Islet of Langerhans (tissue), 1 donor: Measurements from ENCODE around the gene INTS2.
"Not testable (repeated sequence)": the region's sequence is repeated elsewhere in the genome, so short reads cannot be mapped to it uniquely, and the experiment has no call there.

Source experiments
- FAIRE-seq: peaks from one replicate; lab custom pipeline; 2011; peaks lifted over from hg19 to GRCh38; lab: Jason Lieb, UNC

INTS2 gene

DNA sequence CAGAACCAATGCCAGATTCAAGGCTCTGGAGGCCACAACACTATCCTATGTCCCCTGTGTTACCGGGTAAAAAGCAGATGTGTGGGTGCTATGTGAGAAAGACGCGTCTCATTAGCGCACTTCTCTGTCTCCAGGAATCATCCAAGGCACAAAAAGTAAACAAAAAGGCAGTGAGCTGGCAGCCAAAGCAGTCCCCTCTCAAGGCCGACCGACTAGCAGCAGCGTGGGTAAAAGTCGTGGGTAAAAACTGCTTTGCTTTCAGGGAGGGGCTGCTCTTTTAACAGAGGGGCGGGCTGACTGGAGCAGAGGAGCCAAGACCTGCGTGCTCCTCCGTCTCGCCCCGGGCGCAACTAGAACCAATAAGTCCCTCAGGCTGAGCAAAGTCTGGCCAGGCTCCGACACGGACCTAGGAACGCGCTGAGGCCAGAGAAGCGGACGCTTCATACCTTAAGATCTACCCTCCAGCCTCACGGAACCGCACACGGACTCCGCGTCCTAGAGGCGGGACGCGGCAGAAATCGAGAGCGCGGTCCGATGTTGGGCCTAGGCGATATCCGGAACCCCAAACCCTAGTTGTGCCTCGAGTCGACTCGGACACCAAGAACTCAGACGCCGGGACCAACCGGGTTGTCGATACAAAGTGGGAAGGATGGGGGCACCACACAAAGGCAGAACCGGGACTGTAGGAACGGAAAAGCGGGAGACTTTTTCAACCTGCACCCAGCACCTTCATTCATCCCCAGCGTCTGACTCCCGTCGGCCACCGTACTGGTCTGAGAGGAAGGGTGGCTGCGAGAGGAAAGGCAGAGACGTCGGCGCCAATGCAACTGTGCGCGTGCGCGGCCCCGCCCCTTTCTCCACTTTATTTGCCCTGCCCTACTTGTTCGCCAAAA, at the start of gene INTS2:
Gene INTS2 (minus strand): TSS at position 775 of the 893 bp plus-strand sequence. CDS start 1,338 bp downstream, outside the sequence.
- no peak for FAIRE-seq

GRCh38 chr17:61974115-61974514, 46.3 kb upstream of the INTS2 start:
- no peak for FAIRE-seq

GRCh38 chr17:61972311-61972710, 44.5 kb upstream of the INTS2 start:
- FAIRE-seq, result no peak

- no peak for FAIRE-seq
These were observed 42.2 kb upstream of the INTS2 start for GRCh38 chr17:61970030-61970429.

DNA sequence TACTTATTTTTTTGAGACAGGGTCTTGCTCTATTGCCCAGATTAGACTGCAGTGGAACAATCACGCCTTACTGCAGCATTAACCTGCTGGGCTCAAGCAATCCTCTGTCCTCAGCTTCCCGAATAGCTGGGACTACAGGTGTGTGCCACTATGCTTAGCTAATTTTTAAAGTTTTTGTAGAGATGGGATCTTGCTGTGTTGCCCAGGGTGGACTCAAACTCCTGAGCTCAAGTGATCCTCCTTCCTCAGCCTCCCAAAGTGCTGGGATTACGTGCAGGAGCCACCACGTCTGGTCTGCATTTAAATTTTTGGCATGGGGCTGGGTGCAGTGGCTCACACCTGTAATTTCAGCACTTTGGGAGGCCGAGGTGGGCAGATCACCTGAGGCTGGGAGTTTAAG, 41.0 kb upstream of the INTS2 start:
- no peak for FAIRE-seq

DNA sequence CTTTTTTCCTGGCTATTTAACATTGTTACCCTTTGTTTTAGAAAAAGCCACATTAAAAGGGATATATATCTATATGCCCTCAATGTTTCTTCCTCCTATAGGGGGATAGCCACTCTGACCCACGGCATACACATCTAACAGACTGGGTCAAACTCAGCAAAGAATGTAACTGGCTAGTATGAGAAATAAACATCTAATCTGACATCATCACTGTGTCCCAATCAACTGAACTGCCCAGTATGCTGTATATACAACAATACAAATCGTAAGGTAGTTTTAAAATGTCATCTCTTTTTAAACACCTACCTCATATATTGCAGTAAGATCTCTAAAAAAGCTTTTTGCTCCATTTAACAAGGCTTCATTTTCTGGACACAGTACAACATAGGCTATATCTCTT, 39.9 kb upstream of the INTS2 start:
- FAIRE-seq, result no peak

DNA sequence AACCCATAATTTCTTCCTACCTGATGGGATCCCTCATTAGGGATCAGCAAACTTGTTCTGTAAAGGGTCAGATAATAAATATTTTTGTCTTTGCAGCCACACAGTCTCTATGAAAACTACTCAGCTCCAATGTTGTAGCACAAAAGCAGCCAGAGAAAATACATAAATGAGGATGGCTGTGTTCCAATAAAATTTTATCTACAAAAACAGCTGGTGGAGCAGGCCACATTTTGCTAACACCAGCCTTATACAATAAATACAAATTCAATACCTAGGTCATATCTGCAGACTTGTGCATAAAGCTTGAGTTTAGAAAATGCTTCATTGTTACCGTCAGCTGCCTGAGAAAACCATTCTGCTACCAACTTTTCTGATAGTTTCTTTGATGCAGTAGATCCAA, 38.4 kb upstream of the INTS2 start:
- FAIRE-seq, result no peak

GRCh38 chr17:61955619-61956018, 27.8 kb upstream of the INTS2 start:
- no peak for FAIRE-seq

DNA sequence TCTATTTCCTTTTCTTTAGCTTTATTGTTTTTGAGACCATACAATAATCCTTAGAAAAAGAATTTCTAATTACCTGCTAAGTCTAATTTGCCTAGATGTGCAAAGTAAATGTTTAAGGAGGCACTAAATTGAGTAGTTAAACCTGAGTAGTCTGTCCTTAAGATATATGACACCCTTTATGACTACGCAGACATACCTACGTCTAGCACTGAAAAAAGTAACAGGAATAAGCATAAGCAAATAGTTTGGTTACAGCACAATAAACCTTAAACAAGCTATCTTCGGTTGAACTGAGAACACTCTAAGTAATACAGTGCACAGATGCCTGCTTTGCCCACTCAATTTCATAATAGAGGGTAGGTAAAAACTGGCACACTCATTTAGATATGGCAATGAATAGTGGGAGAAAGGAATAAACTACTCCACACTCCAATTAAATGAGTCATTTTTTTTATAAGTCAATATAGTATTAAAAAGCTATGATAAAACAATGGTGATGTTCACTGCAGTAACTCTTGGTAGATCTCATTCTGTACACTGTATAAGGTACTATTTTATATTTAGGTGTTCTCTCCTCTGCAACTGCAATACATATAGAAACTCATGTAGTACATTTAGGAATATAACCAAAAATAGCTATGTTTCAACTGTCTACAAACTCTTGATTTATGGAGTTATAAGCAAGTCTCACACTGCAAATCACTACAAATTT, 19.7 kb upstream of the INTS2 start:
- FAIRE-seq, result no peak

GRCh38 chr17:61946359-61946758, 18.6 kb upstream of the INTS2 start:
- FAIRE-seq, result no peak

- no peak for FAIRE-seq
These were observed 15.3 kb upstream of the INTS2 start for GRCh38 chr17:61943117-61943516.

DNA sequence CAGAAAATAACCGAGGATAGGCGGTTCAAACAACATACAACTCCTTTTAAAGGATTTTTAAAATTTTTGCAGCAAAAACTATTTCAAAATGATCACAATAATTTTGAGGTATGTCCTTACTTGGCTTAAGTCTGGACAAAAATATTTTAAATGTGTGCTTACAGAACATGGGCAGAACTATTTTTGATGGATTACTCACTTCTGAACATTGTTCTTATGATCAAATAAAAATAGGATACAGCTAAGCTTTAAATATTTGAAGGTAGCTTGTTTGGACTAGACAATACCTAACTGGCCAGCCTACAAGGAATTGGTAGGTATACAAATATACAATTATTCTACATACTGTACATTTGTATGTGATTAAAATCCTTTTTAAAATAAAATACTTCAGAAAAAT, 14.3 kb upstream of the INTS2 start:
- FAIRE-seq, result no peak

DNA sequence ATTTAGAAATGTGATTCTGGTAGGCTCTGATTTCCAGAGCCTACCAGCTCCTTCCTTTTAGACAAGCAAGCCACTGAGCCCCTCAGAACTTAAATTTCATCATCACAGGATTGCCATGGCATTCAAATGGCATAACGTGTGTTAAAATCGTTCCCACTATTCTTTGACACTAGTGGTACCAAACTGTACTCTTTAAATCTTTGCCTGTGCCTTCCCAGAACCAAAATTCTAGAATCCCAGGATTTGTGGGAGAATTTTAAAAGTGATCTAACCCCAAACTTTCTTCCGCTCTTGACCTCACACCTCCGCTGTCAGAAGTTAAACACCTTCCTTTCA, 287 bp upstream of the INTS2 start:
- no peak for FAIRE-seq

DNA sequence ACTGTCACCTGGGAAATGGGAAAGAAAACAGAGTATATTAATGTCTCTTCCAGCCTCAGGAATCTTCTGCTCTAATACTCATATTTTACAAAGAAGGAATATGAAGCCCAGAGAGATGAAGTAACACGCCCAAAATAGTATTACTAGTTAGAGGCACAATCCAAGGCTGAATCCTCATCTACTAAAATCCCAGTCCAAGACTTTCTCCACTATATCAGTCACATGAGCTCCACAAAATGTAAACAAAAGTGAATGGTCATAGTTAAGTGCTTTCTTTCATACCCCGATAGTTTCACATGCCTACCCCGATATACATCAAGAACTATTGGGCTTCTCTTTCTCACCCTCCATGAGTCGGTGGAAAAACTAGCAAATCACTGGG, 965 bp downstream of the INTS2 start:
- no peak for FAIRE-seq

- FAIRE-seq, result not testable (repeated sequence)
These were observed 12.6 kb downstream of the INTS2 start for GRCh38 chr17:61915162-61915561.

DNA sequence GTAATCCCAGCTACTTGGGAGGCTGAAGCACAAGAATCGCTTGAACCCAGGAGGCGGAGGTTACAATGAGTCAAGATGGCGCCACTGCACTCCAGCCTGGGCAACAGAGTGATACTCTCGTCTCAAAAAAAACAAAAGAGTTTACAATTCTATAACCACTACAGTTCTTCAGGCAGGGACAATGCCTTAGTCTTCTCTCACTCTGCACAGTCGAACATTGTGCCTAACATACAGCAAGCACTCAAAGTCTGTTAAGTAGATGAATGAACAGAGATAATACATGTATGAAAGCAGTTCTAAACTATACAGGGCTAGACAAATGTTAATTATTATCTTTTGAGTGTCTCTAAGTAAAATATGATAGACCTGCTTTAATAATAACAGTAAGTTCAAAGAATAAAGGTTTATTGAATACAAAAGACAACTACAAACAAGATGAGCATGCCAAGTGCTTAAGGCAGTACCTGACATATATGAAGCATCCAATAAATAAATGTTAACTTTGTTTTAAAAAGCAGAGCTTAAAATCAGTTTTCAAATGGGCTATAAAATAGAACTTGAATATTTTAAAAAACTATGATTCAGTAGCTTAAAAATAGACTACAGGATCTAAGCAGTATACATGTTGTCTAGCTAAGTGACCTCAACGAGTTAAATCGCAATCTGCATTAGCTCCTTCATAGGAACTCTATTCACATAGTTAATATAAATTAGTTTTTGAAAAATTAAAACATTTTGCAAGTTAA, 19.3 kb downstream of the INTS2 start:
- FAIRE-seq, result no peak

DNA sequence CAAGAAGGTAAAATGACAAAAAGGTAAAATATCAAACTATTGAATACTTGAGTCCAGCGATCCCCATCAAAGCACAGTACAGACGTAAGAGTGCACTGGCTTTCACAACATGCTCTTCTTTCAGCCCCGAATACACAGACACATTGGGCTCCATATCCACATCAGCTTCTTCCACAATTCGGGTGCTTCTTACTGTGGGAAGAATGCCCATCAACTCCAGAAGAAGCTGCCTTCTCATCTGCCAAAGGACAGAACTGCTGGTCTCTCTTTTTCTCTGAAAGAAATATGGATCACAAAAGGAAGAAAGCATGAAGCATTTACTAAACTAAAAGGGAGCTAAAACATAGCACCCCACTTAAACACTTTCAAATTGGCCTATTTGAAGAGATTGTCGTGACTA, 20.4 kb downstream of the INTS2 start:
- no peak for FAIRE-seq

GRCh38 chr17:61904094-61904710, 23.6 kb downstream of the INTS2 start:
- FAIRE-seq, result no peak

- no peak for FAIRE-seq
These were observed 24.5 kb downstream of the INTS2 start for GRCh38 chr17:61903251-61903650.

- no peak for FAIRE-seq
These were observed 30.1 kb downstream of the INTS2 start for GRCh38 chr17:61897548-61898180.

DNA sequence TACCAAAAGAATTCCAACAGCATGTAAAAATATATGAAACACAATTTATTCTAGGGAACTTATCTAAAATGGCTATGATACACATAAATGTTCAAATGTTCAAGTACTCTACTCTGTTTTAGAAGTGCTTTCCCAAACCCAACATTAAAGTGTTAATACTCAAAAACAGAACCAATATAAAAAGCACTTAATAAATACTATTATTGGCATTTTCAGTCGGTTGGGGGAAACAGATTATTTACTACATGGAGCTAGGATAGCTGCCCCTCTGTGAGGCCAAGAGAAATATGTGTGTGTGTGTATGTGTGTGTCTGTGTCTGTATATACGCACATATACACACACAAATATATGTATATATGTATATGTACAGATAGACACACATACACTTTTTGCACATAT, 32.4 kb downstream of the INTS2 start:
- no peak for FAIRE-seq

GRCh38 chr17:61894310-61894709, 33.5 kb downstream of the INTS2 start:
- not testable (repeated sequence) for FAIRE-seq
